ENCODE data around the gene IGFALS. TPM values are rescaled to one million over a fixed set of nuclear protein-coding genes. Genes with fewer than 3 reads are reported as not detected.

Gene IGFALS
- total RNA-seq, 1 experiment from 2014 or later = not detected

DNA sequence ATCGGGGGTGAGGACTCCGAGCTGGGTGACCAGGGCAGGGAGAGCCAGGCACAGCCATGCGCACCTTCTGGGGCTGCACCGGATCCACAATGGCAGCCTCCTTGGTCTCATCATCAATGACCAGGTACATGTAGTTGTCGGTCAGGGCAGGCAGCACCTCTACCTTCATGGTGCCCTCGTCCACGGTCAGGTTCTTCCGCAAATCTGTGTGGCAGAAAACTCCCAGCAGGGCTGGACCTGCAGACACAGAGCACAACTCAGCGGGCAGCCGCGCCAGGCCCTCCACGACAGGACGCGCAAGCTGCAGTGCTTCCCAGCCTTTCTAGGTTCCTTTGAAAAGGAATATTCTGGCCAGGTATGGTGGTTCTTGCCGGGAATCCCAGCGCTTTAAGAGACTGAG, 29.3 kb upstream of the IGFALS start:
- no peak overlapping the region for H3K4me2 ChIP-seq
- H3K79me2 ChIP-seq (ENCODE audit: low read depth) = peaks cover 14% of the 10 kb centered on the region
- H3K27me3 ChIP-seq (ENCODE audit: insufficient read depth, low read depth) = no peaks in the 10 kb centered on the region
- intact Hi-C loops (cut with micrococcal nuclease; ENCODE audit: unreplicated experiment) = no loop called here
- H3K27ac ChIP-seq = no peak overlapping the region
- POLR2A ChIA-PET (ENCODE audit: unreplicated experiment) = no interaction called here
- no peaks in the 10 kb centered on the region for H3K9me3 ChIP-seq (ENCODE audit: insufficient read depth, low read depth)
- TF ChIP-seq, protein P1, sequence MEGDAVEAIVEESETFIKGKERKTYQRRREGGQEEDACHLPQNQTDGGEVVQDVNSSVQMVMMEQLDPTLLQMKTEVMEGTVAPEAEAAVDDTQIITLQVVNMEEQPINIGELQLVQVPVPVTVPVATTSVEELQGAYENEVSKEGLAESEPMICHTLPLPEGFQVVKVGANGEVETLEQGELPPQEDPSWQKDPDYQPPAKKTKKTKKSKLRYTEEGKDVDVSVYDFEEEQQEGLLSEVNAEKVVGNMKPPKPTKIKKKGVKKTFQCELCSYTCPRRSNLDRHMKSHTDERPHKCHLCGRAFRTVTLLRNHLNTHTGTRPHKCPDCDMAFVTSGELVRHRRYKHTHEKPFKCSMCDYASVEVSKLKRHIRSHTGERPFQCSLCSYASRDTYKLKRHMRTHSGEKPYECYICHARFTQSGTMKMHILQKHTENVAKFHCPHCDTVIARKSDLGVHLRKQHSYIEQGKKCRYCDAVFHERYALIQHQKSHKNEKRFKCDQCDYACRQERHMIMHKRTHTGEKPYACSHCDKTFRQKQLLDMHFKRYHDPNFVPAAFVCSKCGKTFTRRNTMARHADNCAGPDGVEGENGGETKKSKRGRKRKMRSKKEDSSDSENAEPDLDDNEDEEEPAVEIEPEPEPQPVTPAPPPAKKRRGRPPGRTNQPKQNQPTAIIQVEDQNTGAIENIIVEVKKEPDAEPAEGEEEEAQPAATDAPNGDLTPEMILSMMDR (conservative IDR thresholded peaks at IDR 0.05) = no peak
- TF ChIP-seq EZH2 (IDR thresholded peaks at IDR 0.05; ENCODE audit: low read depth) = no peak
- H4K20me1 ChIP-seq (ENCODE audit: insufficient read depth) = no peaks in the 10 kb centered on the region
- no TSS peak for BruUV-seq (replicated peaks)
- H3K4me3 ChIP-seq = no peak overlapping the region
- no peaks in the 10 kb centered on the region for H3K36me3 ChIP-seq (ENCODE audit: low read depth)
- peaks cover 13% of the 10 kb centered on the region; the same call in 1 of the 2 replicates for H3F3A ChIP-seq (ENCODE audit: insufficient read depth, low read depth)
- no peak for DNase-seq
- H2AFZ ChIP-seq = no peak overlapping the region
- H3K9me2 ChIP-seq (ENCODE audit: insufficient read depth) = no peaks in the 10 kb centered on the region
- H3K4me1 ChIP-seq (replicated peaks; ENCODE audit: insufficient read depth) = peaks cover 6% of the 10 kb centered on the region; the same call in 1 of the 2 replicates
- CTCF ChIA-PET = interaction anchor here (0.6 kb wide), 1 partner anchor 19 kb away, joined by 5 read pairs; no protein-coding TSS in a partner anchor

DNA sequence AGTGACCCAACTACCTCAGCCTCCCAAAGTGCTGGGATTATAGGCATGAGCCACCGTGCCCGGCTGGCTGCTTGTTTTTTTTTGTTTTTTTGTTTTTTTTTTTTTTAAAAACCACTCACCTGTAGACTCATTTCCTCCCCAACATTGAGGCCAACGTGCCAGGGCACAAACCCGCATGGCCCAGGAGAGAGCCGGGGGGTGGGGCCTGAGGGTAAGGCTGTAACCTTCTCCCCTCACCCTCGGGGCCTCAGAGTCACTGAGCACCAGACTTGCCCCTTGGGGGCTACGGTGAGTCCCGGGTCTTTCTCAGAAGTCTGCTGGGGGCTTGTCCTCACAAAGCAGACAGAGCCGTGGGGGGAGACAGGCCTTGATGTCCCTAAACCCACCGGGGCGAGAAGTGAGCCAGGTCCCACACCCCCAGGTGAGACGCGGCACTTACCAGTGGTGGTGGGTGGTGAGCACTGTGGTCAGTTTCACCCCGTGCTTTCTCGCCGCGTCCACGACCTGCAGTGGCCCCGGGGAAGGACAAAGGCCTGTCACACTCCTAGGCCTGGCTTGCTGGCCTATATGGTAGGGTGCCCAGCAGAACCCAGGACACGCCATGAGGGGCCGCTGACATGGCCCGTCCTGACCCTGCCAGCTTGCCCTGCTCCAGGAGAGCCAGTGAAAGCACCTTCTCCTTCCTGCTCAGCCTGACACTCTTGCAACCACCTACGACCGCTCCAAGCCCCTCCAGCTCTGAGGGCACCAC, 28.5 kb upstream of the IGFALS start:
- POLR2A ChIA-PET (ENCODE audit: unreplicated experiment) = no interaction called here

DNA sequence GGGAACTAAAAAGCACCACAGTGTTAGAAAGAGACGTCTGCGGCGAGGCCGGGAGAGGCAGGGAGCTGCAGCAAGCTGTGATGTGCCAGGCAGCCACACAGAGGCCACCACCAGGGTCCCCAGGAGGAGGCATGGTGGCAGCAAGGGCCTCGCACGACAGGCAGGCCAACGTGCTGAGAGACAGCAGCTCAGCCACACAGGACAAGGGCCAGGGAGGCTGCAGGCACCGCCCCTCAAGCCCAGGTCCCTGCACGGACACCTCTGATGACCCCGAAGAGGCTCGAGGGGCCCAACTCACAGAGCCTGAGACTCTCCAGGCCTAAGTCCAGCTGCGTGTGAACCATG, 27.4 kb upstream of the IGFALS start:
- Histone ChIP-seq H3F3A (ENCODE audit: insufficient read depth, low read depth) (peaks cover 9% of the 10 kb centered on the region; the same call in 1 of the 2 replicates), H2AFZ (no peak overlapping the region), H3K79me2 (ENCODE audit: low read depth) (peaks cover 6% of the 10 kb centered on the region; the same call in 1 of the 2 replicates), H4K20me1 (ENCODE audit: insufficient read depth) (no peaks in the 10 kb centered on the region), H3K27ac (no peak overlapping the region), H3K27me3 (ENCODE audit: insufficient read depth, low read depth) (no peaks in the 10 kb centered on the region), H3K36me3 (ENCODE audit: low read depth) (0 out of 2 replicates have a peak, but pooled peaks cover 6% of the 10 kb centered on the region), H3K9me2 (ENCODE audit: insufficient read depth) (no peaks in the 10 kb centered on the region), H3K4me2 (no peak overlapping the region), H3K4me3 (no peak overlapping the region), H3K4me1 (replicated peaks; ENCODE audit: insufficient read depth) (peaks cover 6% of the 10 kb centered on the region; the same call in 1 of the 2 replicates), H3K9me3 (ENCODE audit: insufficient read depth, low read depth) (no peaks in the 10 kb centered on the region)
- intact Hi-C loops (cut with micrococcal nuclease; ENCODE audit: unreplicated experiment) = no loop called here
- CTCF ChIA-PET = interaction anchor here (0.6 kb wide), 1 partner anchor 42 kb away, joined by 6 read pairs; no protein-coding TSS in a partner anchor
- POLR2A ChIA-PET (ENCODE audit: unreplicated experiment) = no interaction called here
- no TSS peak for BruUV-seq (replicated peaks)
- no peak for TF ChIP-seq EZH2 (IDR thresholded peaks at IDR 0.05; ENCODE audit: low read depth)
- TF ChIP-seq, protein P1 (conservative IDR thresholded peaks at IDR 0.05) = no peak
- no peak for DNase-seq

More for the DNA sequence above, 28.5 kb upstream of the IGFALS start:
- no peak overlapping the region for H3K4me3 ChIP-seq
- no peak overlapping the region for H3K4me2 ChIP-seq
- no peak for DNase-seq
- H4K20me1 ChIP-seq (ENCODE audit: insufficient read depth) = no peaks in the 10 kb centered on the region
- peaks cover 6% of the 10 kb centered on the region; the same call in 1 of the 2 replicates for H3K4me1 ChIP-seq (replicated peaks; ENCODE audit: insufficient read depth)
- H3K27me3 ChIP-seq (ENCODE audit: insufficient read depth, low read depth) = no peaks in the 10 kb centered on the region
- no peak for TF ChIP-seq EZH2 (IDR thresholded peaks at IDR 0.05; ENCODE audit: low read depth)
- TF ChIP-seq, protein P1 (conservative IDR thresholded peaks at IDR 0.05) = no peak
- H2AFZ ChIP-seq = no peak overlapping the region
- intact Hi-C loops (cut with micrococcal nuclease; ENCODE audit: unreplicated experiment) = no loop called here
- no peaks in the 10 kb centered on the region for H3K9me2 ChIP-seq (ENCODE audit: insufficient read depth)
- peaks cover 9% of the 10 kb centered on the region; the same call in 1 of the 2 replicates for H3F3A ChIP-seq (ENCODE audit: insufficient read depth, low read depth)
- H3K9me3 ChIP-seq (ENCODE audit: insufficient read depth, low read depth) = no peaks in the 10 kb centered on the region
- no TSS peak for BruUV-seq (replicated peaks)
- H3K79me2 ChIP-seq (ENCODE audit: low read depth) = peaks cover 7% of the 10 kb centered on the region; the same call in 1 of the 2 replicates
- no peaks in the 10 kb centered on the region for H3K36me3 ChIP-seq (ENCODE audit: low read depth)
- H3K27ac ChIP-seq = no peak overlapping the region
- CTCF ChIA-PET = no interaction called here
